ENCODE data around the gene PELO.
"Not testable (repeated sequence)": the region's sequence is repeated elsewhere in the genome, so short reads cannot be mapped to it uniquely, and the experiment has no call there.

PELO gene

GRCh38 chr5:52802272-52802973 lies 14.7 kb downstream of the PELO start:
- no peak for DNase-seq

DNA sequence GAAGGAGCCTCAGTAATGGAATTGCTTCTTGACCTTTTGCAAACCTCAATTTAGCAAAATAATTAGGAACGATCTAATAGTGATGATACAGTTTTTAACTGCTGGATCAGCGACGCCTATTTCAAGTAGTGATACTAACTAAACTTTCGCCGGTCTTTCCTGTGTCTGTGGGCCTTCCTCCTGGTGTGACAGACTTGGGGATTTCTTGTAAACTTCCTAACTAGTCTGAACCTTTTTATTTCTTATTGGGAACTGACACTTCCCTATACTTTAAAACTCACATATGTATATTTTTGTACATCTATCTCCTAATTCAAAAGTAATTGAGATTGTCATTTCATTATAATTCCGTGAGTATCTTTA lies 15.2 kb downstream of the PELO start:
- DNase-seq, result no peak

- no peak for DNase-seq
Measured at GRCh38 chr5:52804387-52804791, 16.7 kb downstream of the PELO start.

GRCh38 chr5:52804981-52805380 lies 17.3 kb downstream of the PELO start:
- no peak for DNase-seq

- DNase-seq, result no peak
Measured at GRCh38 chr5:52805615-52806014, 17.9 kb downstream of the PELO start.

GRCh38 chr5:52807037-52807436 lies 19.3 kb downstream of the PELO start:
- no peak for DNase-seq

GRCh38 chr5:52807723-52808122 lies 20.0 kb downstream of the PELO start:
- no peak for DNase-seq

- no peak for DNase-seq
Measured at GRCh38 chr5:52808316-52808901, 20.7 kb downstream of the PELO start.

- DNase-seq, result no peak
Measured at GRCh38 chr5:52809884-52810283, 22.2 kb downstream of the PELO start.

DNA sequence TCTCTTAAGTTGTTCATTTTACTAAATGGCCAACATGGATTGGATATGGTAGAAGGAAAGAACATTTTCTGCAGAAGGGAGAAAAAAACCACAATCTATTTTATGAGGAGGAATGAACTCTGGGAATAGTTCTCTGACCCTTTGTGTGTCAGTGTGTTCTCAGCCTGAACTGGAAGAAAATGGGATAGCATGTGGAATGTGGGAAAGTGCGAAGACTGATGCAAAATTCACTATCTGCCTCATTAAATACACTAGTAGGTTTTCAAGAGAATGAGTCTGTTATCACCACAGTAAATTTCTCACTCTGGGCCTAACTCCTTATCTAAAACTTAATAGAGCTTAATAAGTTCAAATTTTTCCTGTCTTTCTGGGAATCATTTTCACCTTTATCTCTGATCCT lies 22.7 kb downstream of the PELO start:
- DNase-seq, result no peak

GRCh38 chr5:52811067-52811749 lies 23.5 kb downstream of the PELO start:
- DNase-seq, result no peak

GRCh38 chr5:52814352-52815148 lies 26.8 kb downstream of the PELO start:
- no peak for DNase-seq

DNA sequence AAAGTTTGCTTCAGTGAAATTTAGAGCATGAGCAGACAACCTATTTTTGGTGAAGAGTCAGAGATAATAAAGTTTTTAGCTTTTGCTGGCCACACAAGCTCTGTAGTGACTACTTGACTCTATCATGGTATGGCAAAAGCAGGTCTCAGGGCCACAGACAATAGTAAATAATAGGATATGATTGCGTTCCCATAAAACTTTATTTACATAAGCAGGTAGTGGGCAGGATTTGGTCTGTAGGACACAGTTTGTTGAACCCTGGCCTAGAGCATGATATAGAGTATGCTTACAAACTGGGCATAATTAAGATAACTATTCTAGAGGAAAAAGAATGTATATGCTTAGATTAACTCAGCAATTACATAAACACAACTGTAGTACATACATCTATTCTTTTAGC lies 30.1 kb downstream of the PELO start:
- DNase-seq, result no peak

DNA sequence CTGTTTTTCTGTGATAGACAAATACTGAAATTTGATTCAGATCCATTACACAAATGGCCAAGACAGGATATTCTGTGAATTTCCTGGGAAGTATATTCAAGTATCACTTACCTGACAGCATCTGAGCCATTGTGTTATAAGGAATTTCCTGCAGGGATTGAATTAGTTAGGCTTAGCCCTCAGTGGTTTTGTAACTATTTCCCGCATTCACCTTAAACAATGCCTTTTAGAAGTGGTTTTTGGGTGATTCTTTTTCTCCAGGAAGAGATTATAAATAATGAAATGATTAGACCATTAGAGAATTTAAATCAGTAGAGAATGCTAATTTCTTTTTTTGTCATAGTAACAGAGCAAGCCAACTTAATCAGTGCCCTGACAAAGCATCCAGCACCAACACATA lies 30.6 kb downstream of the PELO start:
- DNase-seq, result no peak

GRCh38 chr5:52818807-52819206 lies 31.1 kb downstream of the PELO start:
- DNase-seq, result not testable (repeated sequence)

DNA sequence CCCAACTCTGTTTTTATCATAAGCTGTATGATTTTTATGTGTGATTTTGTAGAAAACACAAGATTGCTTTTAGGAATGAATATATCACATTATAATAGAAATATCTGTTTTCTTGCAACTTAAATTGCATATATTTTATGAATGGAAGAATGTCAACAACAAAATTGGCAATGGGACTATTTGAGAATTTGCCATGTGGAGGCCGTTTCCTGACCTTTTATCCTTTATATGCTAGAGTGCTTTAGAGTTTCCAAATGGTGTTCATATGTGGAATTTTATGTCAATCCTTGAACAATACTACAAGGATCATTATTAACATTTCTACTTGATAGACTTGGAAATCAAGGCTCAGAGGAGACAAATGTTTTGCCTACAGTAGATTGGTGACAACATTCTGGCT lies 34.2 kb downstream of the PELO start:
- no peak for DNase-seq

DNA sequence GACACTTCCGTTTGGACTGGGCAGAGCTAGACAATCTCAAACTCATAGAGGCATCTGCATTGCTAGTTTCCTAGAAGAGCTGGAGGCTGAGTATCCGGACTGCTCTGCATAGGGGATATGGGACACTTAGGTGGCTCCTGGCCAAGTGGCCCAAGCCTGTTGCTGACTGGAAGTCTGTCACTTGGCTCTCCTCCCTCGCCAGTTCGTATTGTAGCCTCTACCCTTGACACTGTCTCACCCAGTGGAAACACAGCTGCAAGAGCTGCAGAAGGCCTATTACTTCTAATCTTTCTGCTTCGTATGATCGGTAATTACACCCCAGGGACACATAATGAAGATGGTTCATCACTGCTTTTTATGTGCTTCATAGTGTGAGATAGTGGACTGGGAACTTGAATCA lies 34.7 kb downstream of the PELO start:
- no peak for DNase-seq

DNA sequence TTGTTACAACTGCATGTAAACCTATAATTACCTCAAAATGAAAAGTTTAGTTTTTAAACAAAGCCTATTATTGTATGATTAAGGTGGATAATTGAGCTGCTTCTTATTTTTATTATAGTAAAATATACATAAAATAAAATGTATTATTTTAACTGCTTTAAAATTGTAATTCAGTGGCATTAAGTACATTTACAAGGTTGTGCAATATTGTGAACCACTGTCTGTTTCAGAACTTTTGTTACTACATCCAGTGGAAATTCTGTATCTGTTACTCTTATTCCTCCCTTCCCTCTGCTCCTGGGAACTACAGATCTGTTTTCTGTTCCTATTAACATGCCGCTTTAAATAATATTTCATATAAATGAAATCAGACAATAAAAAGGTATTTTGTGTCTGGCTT lies 37.1 kb downstream of the PELO start:
- DNase-seq, result no peak

DNA sequence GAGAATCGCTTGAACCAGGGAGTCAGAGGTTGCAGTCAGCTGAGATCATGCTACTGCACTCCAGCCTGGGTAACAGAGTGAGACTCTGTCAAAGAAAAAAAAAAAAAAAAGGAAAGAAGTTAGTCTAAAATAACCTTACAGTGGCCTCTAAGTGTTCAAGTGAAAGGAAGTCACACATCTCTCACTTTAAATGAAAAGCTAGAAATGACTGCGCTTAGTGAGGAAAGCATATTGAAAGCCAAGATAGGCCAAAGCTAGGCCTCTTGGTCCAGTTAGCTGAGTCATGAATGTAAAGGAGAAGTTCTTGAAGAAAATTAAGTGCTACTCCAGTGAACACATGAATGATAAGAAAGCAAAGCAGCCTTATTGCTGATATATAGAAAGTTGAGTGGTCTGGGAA lies 38.1 kb downstream of the PELO start:
- no peak for DNase-seq

DNA sequence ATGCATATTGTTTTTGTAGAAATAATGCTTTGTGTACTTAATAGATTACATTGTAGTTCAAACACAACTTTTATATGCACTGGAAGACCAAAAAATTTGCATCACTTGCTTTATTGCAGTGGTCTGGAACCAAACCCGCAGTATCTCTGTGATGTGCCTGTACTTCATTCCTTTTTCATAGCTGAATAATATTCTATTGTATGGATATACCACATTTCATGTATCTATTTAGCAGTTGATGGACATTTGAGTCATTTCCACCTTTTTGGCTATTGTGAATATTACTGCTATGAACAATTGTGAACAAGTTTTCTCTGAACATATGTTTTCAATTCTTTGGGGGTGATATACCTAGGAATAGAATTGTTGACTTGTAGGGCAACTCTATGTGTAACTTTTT lies 40.1 kb downstream of the PELO start:
- no peak for DNase-seq

GRCh38 chr5:52829664-52830063 lies 41.9 kb downstream of the PELO start:
- no peak for DNase-seq

- no peak for DNase-seq
Measured at GRCh38 chr5:52830650-52831049, 42.9 kb downstream of the PELO start.

DNA sequence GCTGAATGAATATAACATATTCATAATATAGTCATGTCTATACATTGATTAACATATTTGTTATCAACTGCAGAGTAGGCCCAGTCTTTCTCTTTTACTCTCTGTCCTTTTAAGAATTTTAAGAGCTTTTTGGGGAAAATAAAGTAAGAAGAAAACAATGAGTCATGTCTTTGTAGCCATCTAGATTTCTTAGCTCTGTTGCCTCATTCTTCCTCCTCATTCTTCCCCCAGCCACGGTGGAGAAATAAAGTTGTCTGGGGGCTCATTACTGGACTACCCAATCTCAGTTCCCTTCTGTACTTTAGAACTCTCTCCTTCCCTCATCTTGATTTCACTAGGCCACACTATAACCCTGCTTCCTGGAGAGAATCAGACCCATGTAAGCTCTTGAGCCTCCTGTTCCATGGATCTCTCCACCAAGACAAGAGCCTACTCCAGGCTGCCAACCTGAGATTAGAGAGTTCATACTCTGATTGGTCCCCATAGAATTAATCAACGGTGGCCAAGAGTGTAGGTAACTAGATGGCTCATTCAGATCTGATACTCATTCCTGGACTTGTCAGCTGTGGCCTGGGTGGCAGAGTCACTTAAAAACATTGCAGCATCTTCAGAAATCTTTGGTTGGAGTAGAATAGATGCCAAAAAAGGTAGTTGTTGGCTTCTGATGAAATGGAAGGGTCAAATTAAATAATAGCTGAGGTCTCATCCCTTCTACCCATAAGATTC lies 44.2 kb downstream of the PELO start:
- no peak for DNase-seq

All from activated effector memory CD4-positive, alpha-beta T cell treated with Interleukin-2 at 50 U/mL for 16 hours (primary cell).